Dermis microvascular lymphatic vessel endothelial cell (primary cell): Measurements from ENCODE around the gene WDR43. TPM values are rescaled to one million over a fixed set of nuclear protein-coding genes. Genes with fewer than 3 reads are reported as not detected.

Source experiments
- DNase-seq, 2 donors: peaks; one replicate each; pipeline versions ENCODE4 v3.0.0 to v3.0.0-alpha.2; 2010; ENCODE audit warnings: low read depth in 2 of 2
- total RNA-seq: library from RNA; depleted of rRNA; stranded (reverse); fragments of >200 nt; gene quantifications from 2 replicates; pipeline ENCODE4 v1.2.1, GENCODE V29; 2014

Gene WDR43
- total RNA-seq, 1 donor from 2014 or later = 49.6 TPM

GRCh38 chr2:28909655-28910353, 15.3 kb downstream of the WDR43 start:
- DNase-seq = no peak

GRCh38 chr2:28915939-28916338, 21.5 kb downstream of the WDR43 start:
- DNase-seq = no peak

- no peak for DNase-seq
Observed at GRCh38 chr2:28926847-28927246, 32.4 kb downstream of the WDR43 start.

GRCh38 chr2:28927469-28927868, 33.0 kb downstream of the WDR43 start:
- peak in 1 of 2 donors; percentile 30 for DNase-seq

GRCh38 chr2:28927878-28928277, 33.4 kb downstream of the WDR43 start:
- no peak for DNase-seq

GRCh38 chr2:28929581-28929980, 35.1 kb downstream of the WDR43 start:
- DNase-seq = no peak

- DNase-seq = no peak
Observed at GRCh38 chr2:28930205-28930604, 35.7 kb downstream of the WDR43 start.

- no peak for DNase-seq
Observed at GRCh38 chr2:28934769-28935168, 40.3 kb downstream of the WDR43 start.

- DNase-seq = no peak
Observed at GRCh38 chr2:28941008-28941407, 46.5 kb downstream of the WDR43 start.

GRCh38 chr2:28944535-28945248, 50.2 kb downstream of the WDR43 start:
- no peak for DNase-seq

- DNase-seq = no peak
Observed at GRCh38 chr2:28948160-28948559, 53.7 kb downstream of the WDR43 start.

GRCh38 chr2:28949190-28949589, 54.7 kb downstream of the WDR43 start:
- DNase-seq = no peak

- DNase-seq = no peak
Observed at GRCh38 chr2:28949617-28950305, 55.3 kb downstream of the WDR43 start.

- no peak for DNase-seq
Observed at GRCh38 chr2:28950941-28951630, 56.6 kb downstream of the WDR43 start.

- no peak for DNase-seq
Observed at GRCh38 chr2:28951910-28952835, 57.7 kb downstream of the WDR43 start.

GRCh38 chr2:28952836-28953211, 58.4 kb downstream of the WDR43 start:
- DNase-seq = peak in 1 of 2 donors; percentile 13

- no peak for DNase-seq
Observed at GRCh38 chr2:28955467-28955866, 61.0 kb downstream of the WDR43 start.

GRCh38 chr2:28956415-28956826, 62.0 kb downstream of the WDR43 start:
- peak in 1 of 2 donors; percentile 12 for DNase-seq

GRCh38 chr2:28956890-28957289, 62.4 kb downstream of the WDR43 start:
- peak in 1 of 2 donors; percentile 7 for DNase-seq

GRCh38 chr2:28958689-28959088, 64.2 kb downstream of the WDR43 start:
- DNase-seq = peak; percentile 56 to 65

GRCh38 chr2:28960401-28960800, 65.9 kb downstream of the WDR43 start:
- DNase-seq = peak in 1 of 2 donors; percentile 25
